ENCODE measurements around the gene FPGS.

- TF ChIP-seq CTCF (IDR thresholded peaks at IDR 0.05) (no peak), POLR2AphosphoS5 (IDR thresholded peaks at IDR 0.05) (no peak), EP300 (IDR thresholded peaks at IDR 0.05) (no peak), POLR2A (IDR thresholded peaks at IDR 0.05; ENCODE audit: low read depth) (no peak)
Measured at GRCh38 chr9:127773981-127774380, 28.7 kb upstream of the FPGS start.
